ENCODE measurements around the gene DEFB124.

The DEFB124 gene

GRCh38 chr20:31425797-31426196, 49.1 kb downstream of the DEFB124 start (continued):
- no peak for TF ChIP-seq ZNF830 (tag by site-specific recombination; IDR thresholded peaks at IDR 0.05; ENCODE audit: low read depth)
- no peak for TF ChIP-seq ZNF157 (tag by site-specific recombination; IDR thresholded peaks at IDR 0.05)
- no peak for TF ChIP-seq ZNF548 (tag by site-specific recombination; IDR thresholded peaks at IDR 0.05)
- TF ChIP-seq KLF16 (tag by site-specific recombination; IDR thresholded peaks at IDR 0.05), result no peak
- TF ChIP-seq ZNF596 (tag by site-specific recombination; IDR thresholded peaks at IDR 0.05), result no peak
- TF ChIP-seq ZNF704 (tag by site-specific recombination; IDR thresholded peaks at IDR 0.05), result no peak
- no peak for TF ChIP-seq ZNF791 (tag by site-specific recombination; IDR thresholded peaks at IDR 0.05)
- no peak for TF ChIP-seq ZNF274 (IDR thresholded peaks at IDR 0.05; ENCODE audit: low read length)
- no peak for TF ChIP-seq ZNF274 (tag by site-specific recombination; IDR thresholded peaks at IDR 0.05; ENCODE audit: borderline replicate concordance)
- TF ChIP-seq ZNF560 (tag by site-specific recombination; IDR thresholded peaks at IDR 0.05; ENCODE audit: borderline replicate concordance), result no peak

GRCh38 chr20:31418307-31418706, 56.6 kb downstream of the DEFB124 start:
- CTCF ChIA-PET, result interaction anchor here (0.7 to 1.5 kb wide), 3 partner anchors 11 to 85 kb away, joined by 3 to 8 read pairs (median 8); no protein-coding TSS in a partner anchor
- POLR2A ChIA-PET, result no interaction called here
- Histone ChIP-seq H3K4me1 (ENCODE audit: control insufficient read depth, insufficient read depth, low read length) (no peaks in the 10 kb centered on the region), H3K27ac (ENCODE audit: extremely low read depth, low read depth, low read length) (no peak overlapping the region), H3K36me3 (ENCODE audit: control insufficient read depth in 2 of 2, insufficient read depth in 1 of 2, low read length in 2 of 2) (no peaks in the 10 kb centered on the region), H3K9me3 (ENCODE audit: control insufficient read depth, insufficient read depth, low read depth, low read length) (no peaks in the 10 kb centered on the region), H3K4me3 (ENCODE audit: low read depth, low read length) (no peak overlapping the region)
- TF ChIP-seq ZNF585B (tag by site-specific recombination; IDR thresholded peaks at IDR 0.05) (no peak), SALL2 (tag by site-specific recombination; IDR thresholded peaks at IDR 0.05; ENCODE audit: borderline replicate concordance) (no peak), ZNF121 (tag by site-specific recombination; IDR thresholded peaks at IDR 0.05) (no peak), TSHZ1 (tag by site-specific recombination; IDR thresholded peaks at IDR 0.05; ENCODE audit: borderline replicate concordance) (no peak), ZNF521 (tag by site-specific recombination; IDR thresholded peaks at IDR 0.05) (no peak), KLF1 (tag by site-specific recombination; IDR thresholded peaks at IDR 0.05) (no peak), BCL6B (tag by site-specific recombination; IDR thresholded peaks at IDR 0.05) (no peak), ZNF558 (tag by site-specific recombination; IDR thresholded peaks at IDR 0.05) (no peak), ZNF423 (tag by site-specific recombination; IDR thresholded peaks at IDR 0.05) (no peak), ZNF214 (tag by site-specific recombination; IDR thresholded peaks at IDR 0.05; ENCODE audit: borderline replicate concordance) (no peak), PRDM2 (tag by site-specific recombination; IDR thresholded peaks at IDR 0.05; ENCODE audit: borderline replicate concordance) (no peak), ZNF112 (tag by site-specific recombination; IDR thresholded peaks at IDR 0.05) (no peak), MYNN (tag by site-specific recombination; IDR thresholded peaks at IDR 0.05; ENCODE audit: borderline replicate concordance) (no peak), ZNF639 (tag by site-specific recombination; IDR thresholded peaks at IDR 0.05) (no peak), BCL11B (tag by site-specific recombination; IDR thresholded peaks at IDR 0.05; ENCODE audit: low read depth) (no peak)
